ENCODE results near the gene OPCML. TPM values are rescaled to one million over a fixed set of nuclear protein-coding genes. Genes with fewer than 3 reads are reported as not detected.

OPCML gene
- total RNA-seq, 2 donors from 2014 or later, result not detected

DNA sequence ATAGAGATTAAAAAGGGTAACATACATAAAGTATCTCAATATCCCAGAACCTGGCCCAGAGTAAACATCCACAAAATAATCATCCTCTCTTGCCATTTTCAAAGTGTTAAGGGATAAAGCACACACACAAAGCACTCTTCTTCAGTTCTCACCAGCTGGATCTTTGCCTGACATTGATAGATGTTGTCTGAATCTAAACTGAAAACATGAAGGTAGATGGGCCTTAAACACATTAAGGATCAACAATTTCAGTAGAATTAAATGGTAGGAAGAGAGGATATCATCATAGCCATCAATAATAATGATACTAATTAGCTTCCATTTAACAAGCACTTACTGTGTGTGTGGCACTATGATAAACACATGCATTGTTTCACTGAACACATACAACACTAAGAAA, 261.1 kb downstream of the OPCML start:
- H3K9me3 ChIP-seq, result no peaks in the 10 kb centered on the region
- no peak for ATAC-seq (ENCODE audit: insufficient number of reproducible peaks, low FRiP score, low read depth)
- H3K4me1 ChIP-seq (ENCODE audit: control insufficient read depth in 1 of 2, low read depth in 2 of 2), result no peaks in the 10 kb centered on the region
- H3K36me3 ChIP-seq, result no peaks in the 10 kb centered on the region
- no peak overlapping the region for H3K27ac ChIP-seq
- no peak overlapping the region for H3K4me3 ChIP-seq
- DNase-seq (ENCODE audit: low spot score), result no peak
- TF ChIP-seq, protein P1, sequence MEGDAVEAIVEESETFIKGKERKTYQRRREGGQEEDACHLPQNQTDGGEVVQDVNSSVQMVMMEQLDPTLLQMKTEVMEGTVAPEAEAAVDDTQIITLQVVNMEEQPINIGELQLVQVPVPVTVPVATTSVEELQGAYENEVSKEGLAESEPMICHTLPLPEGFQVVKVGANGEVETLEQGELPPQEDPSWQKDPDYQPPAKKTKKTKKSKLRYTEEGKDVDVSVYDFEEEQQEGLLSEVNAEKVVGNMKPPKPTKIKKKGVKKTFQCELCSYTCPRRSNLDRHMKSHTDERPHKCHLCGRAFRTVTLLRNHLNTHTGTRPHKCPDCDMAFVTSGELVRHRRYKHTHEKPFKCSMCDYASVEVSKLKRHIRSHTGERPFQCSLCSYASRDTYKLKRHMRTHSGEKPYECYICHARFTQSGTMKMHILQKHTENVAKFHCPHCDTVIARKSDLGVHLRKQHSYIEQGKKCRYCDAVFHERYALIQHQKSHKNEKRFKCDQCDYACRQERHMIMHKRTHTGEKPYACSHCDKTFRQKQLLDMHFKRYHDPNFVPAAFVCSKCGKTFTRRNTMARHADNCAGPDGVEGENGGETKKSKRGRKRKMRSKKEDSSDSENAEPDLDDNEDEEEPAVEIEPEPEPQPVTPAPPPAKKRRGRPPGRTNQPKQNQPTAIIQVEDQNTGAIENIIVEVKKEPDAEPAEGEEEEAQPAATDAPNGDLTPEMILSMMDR (IDR thresholded peaks at IDR 0.05), result no peak
- H3K27me3 ChIP-seq (replicated peaks; ENCODE audit: insufficient read depth), result no peaks in the 10 kb centered on the region

DNA sequence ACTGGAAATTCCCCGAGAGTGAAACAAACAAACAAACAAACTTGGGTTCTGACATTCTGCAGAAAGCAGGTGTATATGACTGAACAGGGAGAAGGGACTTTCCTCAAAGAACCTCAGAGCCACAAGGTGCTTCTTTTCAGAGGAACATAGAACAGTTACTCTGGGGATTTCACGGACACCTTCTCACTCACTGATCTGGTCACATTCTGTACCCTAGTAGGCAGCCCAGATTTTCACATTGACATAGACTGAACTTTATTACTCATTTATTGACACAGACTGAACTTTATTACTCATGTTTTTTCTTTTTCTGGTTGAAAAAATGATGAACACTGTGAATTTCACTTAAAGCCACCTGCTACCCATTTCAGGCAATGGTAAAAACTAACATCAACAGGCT, 263.0 kb downstream of the OPCML start:
- no peaks in the 10 kb centered on the region for H3K27me3 ChIP-seq (replicated peaks; ENCODE audit: insufficient read depth)
- H3K9me3 ChIP-seq, result no peaks in the 10 kb centered on the region
- H3K4me3 ChIP-seq, result no peak overlapping the region
- no peak overlapping the region for H3K27ac ChIP-seq
- DNase-seq (ENCODE audit: low spot score) (no peak), ATAC-seq (ENCODE audit: insufficient number of reproducible peaks, low FRiP score, low read depth) (no peak)
- TF ChIP-seq, protein P1 (IDR thresholded peaks at IDR 0.05), result no peak
- H3K4me1 ChIP-seq (ENCODE audit: control insufficient read depth in 1 of 2, low read depth in 2 of 2), result no peaks in the 10 kb centered on the region
- no peaks in the 10 kb centered on the region for H3K36me3 ChIP-seq

DNA sequence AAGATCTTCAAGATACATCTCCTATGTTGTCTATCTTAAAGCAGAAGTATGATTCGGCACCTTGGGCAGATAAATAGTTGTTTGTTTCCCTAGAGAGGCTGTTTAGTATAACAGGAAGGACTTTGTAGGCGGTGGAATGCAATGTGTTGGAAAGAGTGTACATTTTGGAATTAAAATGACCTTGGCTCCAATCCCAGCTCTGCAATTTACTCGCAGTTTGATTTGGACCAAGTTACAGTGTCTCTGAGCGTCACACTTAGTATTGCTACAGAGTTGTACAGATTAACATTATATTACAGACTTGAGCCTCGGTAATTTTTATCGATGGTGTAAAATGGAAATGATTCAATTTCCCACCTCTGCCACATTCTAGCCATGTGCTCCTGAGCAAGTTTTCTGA, 265.3 kb downstream of the OPCML start:
- Histone ChIP-seq H3K9me3 (no peaks in the 10 kb centered on the region), H3K4me3 (no peak overlapping the region), H3K27ac (no peak overlapping the region), H3K27me3 (replicated peaks; ENCODE audit: insufficient read depth) (no peaks in the 10 kb centered on the region), H3K4me1 (ENCODE audit: control insufficient read depth in 1 of 2, low read depth in 2 of 2) (no peaks in the 10 kb centered on the region), H3K36me3 (no peaks in the 10 kb centered on the region)
- TF ChIP-seq, protein P1 (IDR thresholded peaks at IDR 0.05), result no peak
- DNase-seq (ENCODE audit: low spot score) (no peak), ATAC-seq (ENCODE audit: insufficient number of reproducible peaks, low FRiP score, low read depth) (no peak)

DNA sequence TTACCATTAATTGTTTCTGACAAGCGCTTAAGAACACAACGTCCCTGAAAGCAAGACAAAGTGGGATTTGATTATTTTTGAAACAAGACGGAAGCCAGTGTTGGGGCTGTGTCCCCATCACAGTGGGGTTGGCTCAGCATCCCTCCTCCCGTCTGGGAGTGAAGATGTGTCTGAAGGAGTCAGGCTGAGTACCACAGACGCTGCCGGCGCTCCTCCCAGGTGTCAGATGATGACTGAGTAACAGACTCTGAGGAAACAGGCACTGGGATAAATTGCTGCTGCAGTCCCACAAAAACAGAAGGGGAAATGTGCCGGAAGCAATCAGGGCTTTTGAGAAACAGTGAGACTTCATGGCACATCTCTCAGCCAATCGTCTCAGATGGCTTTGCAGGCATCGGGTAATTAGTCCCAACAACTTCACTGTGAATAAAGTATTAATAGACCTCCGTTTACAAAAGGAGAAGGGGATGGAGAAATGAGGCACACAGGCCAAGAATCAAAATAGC, 266.7 kb downstream of the OPCML start:
- TF ChIP-seq, protein P1 (IDR thresholded peaks at IDR 0.05), result no peak
- Histone ChIP-seq H3K9me3 (no peaks in the 10 kb centered on the region), H3K36me3 (no peaks in the 10 kb centered on the region), H3K27ac (no peak overlapping the region), H3K4me3 (no peak overlapping the region), H3K4me1 (ENCODE audit: control insufficient read depth in 1 of 2, low read depth in 2 of 2) (no peaks in the 10 kb centered on the region), H3K27me3 (replicated peaks; ENCODE audit: insufficient read depth) (no peaks in the 10 kb centered on the region)
- no peak for DNase-seq (ENCODE audit: low spot score)
- ATAC-seq (ENCODE audit: insufficient number of reproducible peaks, low FRiP score, low read depth), result no peak

DNA sequence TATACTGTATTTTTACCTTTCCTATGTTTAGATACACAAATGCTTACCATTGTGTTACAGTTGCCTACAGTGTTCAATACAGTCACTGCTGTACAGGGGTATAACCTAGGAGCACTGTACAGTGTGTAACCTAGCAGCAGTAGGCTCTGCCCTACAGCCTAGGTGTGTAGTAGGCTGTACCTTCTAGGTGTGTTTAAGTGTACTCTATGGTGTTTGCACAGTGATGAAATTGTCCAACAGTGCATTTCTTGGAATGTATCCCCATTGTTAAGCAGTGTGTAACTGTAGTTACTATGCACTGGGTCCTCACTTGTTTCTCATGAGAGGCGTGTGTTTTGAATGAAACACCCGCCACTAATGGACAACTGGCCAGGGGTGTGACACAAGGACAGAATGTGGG, 269.0 kb downstream of the OPCML start:
- DNase-seq (ENCODE audit: low spot score) (no peak), ATAC-seq (ENCODE audit: insufficient number of reproducible peaks, low FRiP score, low read depth) (no peak)
- Histone ChIP-seq H3K36me3 (no peaks in the 10 kb centered on the region), H3K27ac (no peak overlapping the region), H3K4me3 (no peak overlapping the region), H3K9me3 (no peaks in the 10 kb centered on the region), H3K27me3 (replicated peaks; ENCODE audit: insufficient read depth) (no peaks in the 10 kb centered on the region), H3K4me1 (ENCODE audit: control insufficient read depth in 1 of 2, low read depth in 2 of 2) (no peaks in the 10 kb centered on the region)
- TF ChIP-seq, protein P1 (IDR thresholded peaks at IDR 0.05), result no peak

Data from thoracic aorta (tissue), 2 donors.